Activated naive CD4-positive, alpha-beta T cell treated with anti-CD3 and anti-CD28 coated beads, Interleukin-2, amount 10 ng/mL, durations not matched to agents 7 days and 5 days (primary cell): ENCODE data around the gene GBX1.

Source experiments
- CTCF ChIA-PET: fragments of 350-600 bp; sonication (Branson Sonifier 250); formaldehyde crosslinking; loops from one replicate; lab custom pipeline; 2021; ENCODE audit warnings: antibody characterized with exemption; lab: Charles Lee
- DNase-seq: peaks from one replicate; pipeline ENCODE4 v3.0.0-alpha.2; 2020
- H3K27ac Mint-ChIP-seq: one replicate; pipeline ENCODE4 v1.8.0; 2021; ENCODE audit warnings: mild to moderate bottlenecking, moderate library complexity, mixed read lengths
- H3K27me3 Mint-ChIP-seq: one replicate; pipeline ENCODE4 v1.8.0; 2021; ENCODE audit warnings: mild to moderate bottlenecking, mixed read lengths
- H3K36me3 Mint-ChIP-seq: one replicate; pipeline ENCODE4 v1.8.0; 2021; ENCODE audit warnings: mixed read lengths
- H3K4me1 Mint-ChIP-seq: one replicate; pipeline ENCODE4 v1.8.0; 2021; ENCODE audit warnings: mixed read lengths
- H3K4me3 Mint-ChIP-seq: one replicate; pipeline ENCODE4 v1.8.0; 2021; ENCODE audit warnings: mild to moderate bottlenecking, moderate library complexity, mixed read lengths
- H3K9me3 Mint-ChIP-seq: one replicate; pipeline ENCODE4 v1.8.0; 2021; ENCODE audit warnings: mixed read lengths

GBX1 gene

GRCh38 chr7:151167197-151167961, at the start of gene GBX1:
Gene GBX1, minus strand, starts transcription at chr7:151167694. Its CDS starts 146 bp downstream, at chr7:151167548.
- Mint-ChIP-seq H3K27me3 (peaks cover 46% of the 10 kb centered on the region), H3K36me3 (no peaks in the 10 kb centered on the region), H3K9me3 (no peaks in the 10 kb centered on the region), H3K4me1 (peaks cover 8% of the 10 kb centered on the region), H3K27ac (no peak within 1 kb of the TSS), H3K4me3 (peak within 1 kb of the TSS; percentile 46)
- peak; percentile 34 for DNase-seq
- CTCF ChIA-PET = interaction anchor here (0.7 to 3.5 kb wide), 9 partner anchors 7 to 137 kb away, joined by 3 to 19 read pairs (median 3); no protein-coding TSS in a partner anchor

- no peak for DNase-seq
- no peaks in the 10 kb centered on the region for H3K9me3 Mint-ChIP-seq
- no peak overlapping the region for H3K27ac Mint-ChIP-seq
- CTCF ChIA-PET = interaction anchor here (1.5 kb wide), 1 partner anchor 29 kb away, joined by 3 read pairs; no protein-coding TSS in a partner anchor
- no peaks in the 10 kb centered on the region for H3K4me1 Mint-ChIP-seq
- peaks cover 44% of the 10 kb centered on the region for H3K36me3 Mint-ChIP-seq
- no peaks in the 10 kb centered on the region for H3K27me3 Mint-ChIP-seq
- no peak overlapping the region for H3K4me3 Mint-ChIP-seq
Observed at GRCh38 chr7:151215396-151215795, 47.9 kb upstream of the GBX1 start.

GRCh38 chr7:151213826-151214225, 46.3 kb upstream of the GBX1 start:
- CTCF ChIA-PET = no interaction called here
- peaks cover 35% of the 10 kb centered on the region for H3K36me3 Mint-ChIP-seq
- no peak for DNase-seq
- no peak overlapping the region for H3K4me3 Mint-ChIP-seq
- H3K27me3 Mint-ChIP-seq = peaks cover 2% of the 10 kb centered on the region
- H3K9me3 Mint-ChIP-seq = no peaks in the 10 kb centered on the region
- no peak overlapping the region for H3K27ac Mint-ChIP-seq
- H3K4me1 Mint-ChIP-seq = no peaks in the 10 kb centered on the region

- Mint-ChIP-seq H3K27ac (no peak overlapping the region), H3K36me3 (peaks cover 23% of the 10 kb centered on the region), H3K27me3 (peaks cover 3% of the 10 kb centered on the region), H3K4me1 (peaks cover 8% of the 10 kb centered on the region), H3K9me3 (no peaks in the 10 kb centered on the region), H3K4me3 (no peak overlapping the region)
- CTCF ChIA-PET = interaction anchor here (1.3 kb wide), 1 partner anchor 32 kb away, joined by 5 read pairs; no protein-coding TSS in a partner anchor
- DNase-seq = no peak
Observed at GRCh38 chr7:151212626-151213025, 45.1 kb upstream of the GBX1 start.

GRCh38 chr7:151211155-151211772, 43.8 kb upstream of the GBX1 start:
- Mint-ChIP-seq H3K4me1 (peaks cover 21% of the 10 kb centered on the region), H3K36me3 (peaks cover 22% of the 10 kb centered on the region), H3K27ac (no peak overlapping the region), H3K9me3 (no peaks in the 10 kb centered on the region), H3K4me3 (no peak overlapping the region), H3K27me3 (peaks cover 3% of the 10 kb centered on the region)
- CTCF ChIA-PET = no interaction called here
- DNase-seq = no peak

- CTCF ChIA-PET = no interaction called here
Observed at GRCh38 chr7:151210087-151210854, 42.8 kb upstream of the GBX1 start, which contains the start of gene H2BK1. Gene H2BK1, minus strand, starts transcription at chr7:151210488. Its CDS starts 170 bp downstream, at chr7:151210318.

GRCh38 chr7:151209588-151209987, 42.1 kb upstream of the GBX1 start:
- peaks cover 9% of the 10 kb centered on the region for H3K36me3 Mint-ChIP-seq
- peaks cover 18% of the 10 kb centered on the region for H3K27me3 Mint-ChIP-seq
- no peaks in the 10 kb centered on the region for H3K9me3 Mint-ChIP-seq
- H3K4me1 Mint-ChIP-seq = peaks cover 25% of the 10 kb centered on the region
- no peak overlapping the region for H3K27ac Mint-ChIP-seq
- DNase-seq = no peak
- no peak overlapping the region for H3K4me3 Mint-ChIP-seq
- CTCF ChIA-PET = no interaction called here

More at GRCh38 chr7:151210087-151210854, 42.8 kb upstream of the GBX1 start, which contains the start of gene H2BK1:
- peaks cover 11% of the 10 kb centered on the region for H3K27me3 Mint-ChIP-seq
- no peaks in the 10 kb centered on the region for H3K9me3 Mint-ChIP-seq
- peaks cover 25% of the 10 kb centered on the region for H3K4me1 Mint-ChIP-seq
- H3K27ac Mint-ChIP-seq = no peak within 1 kb of the TSS
- peaks cover 15% of the 10 kb centered on the region for H3K36me3 Mint-ChIP-seq
- no peak within 1 kb of the TSS for H3K4me3 Mint-ChIP-seq
- no peak for DNase-seq

GRCh38 chr7:151208253-151208862, 40.9 kb upstream of the GBX1 start:
- Mint-ChIP-seq H3K27ac (no peak overlapping the region), H3K4me3 (no peak overlapping the region)
- CTCF ChIA-PET = no interaction called here

GRCh38 chr7:151207804-151208203, 40.3 kb upstream of the GBX1 start:
- H3K9me3 Mint-ChIP-seq = no peaks in the 10 kb centered on the region
- CTCF ChIA-PET = no interaction called here

More at GRCh38 chr7:151208253-151208862, 40.9 kb upstream of the GBX1 start:
- H3K4me1 Mint-ChIP-seq = peaks cover 25% of the 10 kb centered on the region
- no peaks in the 10 kb centered on the region for H3K9me3 Mint-ChIP-seq
- H3K36me3 Mint-ChIP-seq = peaks cover 3% of the 10 kb centered on the region
- H3K27me3 Mint-ChIP-seq = peaks cover 30% of the 10 kb centered on the region
- DNase-seq = no peak

GRCh38 chr7:151207315-151207714, 39.8 kb upstream of the GBX1 start:
- H3K9me3 Mint-ChIP-seq = no peaks in the 10 kb centered on the region
- no peak overlapping the region for H3K4me3 Mint-ChIP-seq
- H3K27ac Mint-ChIP-seq = peak overlapping the region; percentile 26
- peaks cover 25% of the 10 kb centered on the region for H3K4me1 Mint-ChIP-seq
- H3K36me3 Mint-ChIP-seq = no peaks in the 10 kb centered on the region
- CTCF ChIA-PET = no interaction called here
- peaks cover 40% of the 10 kb centered on the region for H3K27me3 Mint-ChIP-seq
- peak; percentile 32 for DNase-seq

More at GRCh38 chr7:151207804-151208203, 40.3 kb upstream of the GBX1 start:
- peaks cover 25% of the 10 kb centered on the region for H3K4me1 Mint-ChIP-seq
- peaks cover 35% of the 10 kb centered on the region for H3K27me3 Mint-ChIP-seq
- H3K36me3 Mint-ChIP-seq = no peaks in the 10 kb centered on the region
- no peak overlapping the region for H3K4me3 Mint-ChIP-seq
- H3K27ac Mint-ChIP-seq = peak overlapping the region; percentile 26
- DNase-seq = no peak

GRCh38 chr7:151206914-151207313, 39.4 kb upstream of the GBX1 start:
- Mint-ChIP-seq H3K4me3 (no peak overlapping the region), H3K27me3 (peaks cover 44% of the 10 kb centered on the region), H3K4me1 (peaks cover 25% of the 10 kb centered on the region), H3K36me3 (no peaks in the 10 kb centered on the region), H3K27ac (peak overlapping the region; percentile 26), H3K9me3 (no peaks in the 10 kb centered on the region)
- CTCF ChIA-PET = interaction anchor here (0.5 kb wide), 1 partner anchor 55 kb away, joined by 3 read pairs; no protein-coding TSS in a partner anchor
- DNase-seq = peak; percentile 41

GRCh38 chr7:151205730-151206129, 38.2 kb upstream of the GBX1 start:
- Mint-ChIP-seq H3K27ac (peak overlapping the region; percentile 67), H3K4me1 (peaks cover 25% of the 10 kb centered on the region), H3K36me3 (no peaks in the 10 kb centered on the region), H3K27me3 (peaks cover 56% of the 10 kb centered on the region), H3K4me3 (no peak overlapping the region), H3K9me3 (no peaks in the 10 kb centered on the region)
- CTCF ChIA-PET = interaction anchor here (1.1 kb wide), 1 partner anchor 40 kb away, joined by 3 read pairs; no protein-coding TSS in a partner anchor
- DNase-seq = no peak

GRCh38 chr7:151204383-151205032, 37.0 kb upstream of the GBX1 start:
- no peak for DNase-seq
- CTCF ChIA-PET = interaction anchor here (1.1 kb wide), 1 partner anchor 41 kb away, joined by 3 read pairs; no protein-coding TSS in a partner anchor
- Mint-ChIP-seq H3K9me3 (no peaks in the 10 kb centered on the region), H3K4me3 (no peak overlapping the region), H3K4me1 (peaks cover 25% of the 10 kb centered on the region), H3K36me3 (no peaks in the 10 kb centered on the region), H3K27me3 (peaks cover 65% of the 10 kb centered on the region), H3K27ac (no peak overlapping the region)
